Measurements from ENCODE around the gene PEX5L. TPM values are rescaled to one million over a fixed set of nuclear protein-coding genes. Genes with fewer than 3 reads are reported as not detected.
"Not testable (repeated sequence)": the region's sequence is repeated elsewhere in the genome, so short reads cannot be mapped to it uniquely, and the experiment has no call there.

The PEX5L gene, protein sequence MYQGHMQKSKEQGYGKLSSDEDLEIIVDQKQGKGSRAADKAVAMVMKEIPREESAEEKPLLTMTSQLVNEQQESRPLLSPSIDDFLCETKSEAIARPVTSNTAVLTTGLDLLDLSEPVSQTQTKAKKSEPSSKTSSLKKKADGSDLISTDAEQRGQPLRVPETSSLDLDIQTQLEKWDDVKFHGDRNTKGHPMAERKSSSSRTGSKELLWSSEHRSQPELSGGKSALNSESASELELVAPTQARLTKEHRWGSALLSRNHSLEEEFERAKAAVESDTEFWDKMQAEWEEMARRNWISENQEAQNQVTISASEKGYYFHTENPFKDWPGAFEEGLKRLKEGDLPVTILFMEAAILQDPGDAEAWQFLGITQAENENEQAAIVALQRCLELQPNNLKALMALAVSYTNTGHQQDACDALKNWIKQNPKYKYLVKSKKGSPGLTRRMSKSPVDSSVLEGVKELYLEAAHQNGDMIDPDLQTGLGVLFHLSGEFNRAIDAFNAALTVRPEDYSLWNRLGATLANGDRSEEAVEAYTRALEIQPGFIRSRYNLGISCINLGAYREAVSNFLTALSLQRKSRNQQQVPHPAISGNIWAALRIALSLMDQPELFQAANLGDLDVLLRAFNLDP
- total RNA-seq (2014; rRNA removed; shearing (Covaris generic)) = not detected in 2 replicates

DNA sequence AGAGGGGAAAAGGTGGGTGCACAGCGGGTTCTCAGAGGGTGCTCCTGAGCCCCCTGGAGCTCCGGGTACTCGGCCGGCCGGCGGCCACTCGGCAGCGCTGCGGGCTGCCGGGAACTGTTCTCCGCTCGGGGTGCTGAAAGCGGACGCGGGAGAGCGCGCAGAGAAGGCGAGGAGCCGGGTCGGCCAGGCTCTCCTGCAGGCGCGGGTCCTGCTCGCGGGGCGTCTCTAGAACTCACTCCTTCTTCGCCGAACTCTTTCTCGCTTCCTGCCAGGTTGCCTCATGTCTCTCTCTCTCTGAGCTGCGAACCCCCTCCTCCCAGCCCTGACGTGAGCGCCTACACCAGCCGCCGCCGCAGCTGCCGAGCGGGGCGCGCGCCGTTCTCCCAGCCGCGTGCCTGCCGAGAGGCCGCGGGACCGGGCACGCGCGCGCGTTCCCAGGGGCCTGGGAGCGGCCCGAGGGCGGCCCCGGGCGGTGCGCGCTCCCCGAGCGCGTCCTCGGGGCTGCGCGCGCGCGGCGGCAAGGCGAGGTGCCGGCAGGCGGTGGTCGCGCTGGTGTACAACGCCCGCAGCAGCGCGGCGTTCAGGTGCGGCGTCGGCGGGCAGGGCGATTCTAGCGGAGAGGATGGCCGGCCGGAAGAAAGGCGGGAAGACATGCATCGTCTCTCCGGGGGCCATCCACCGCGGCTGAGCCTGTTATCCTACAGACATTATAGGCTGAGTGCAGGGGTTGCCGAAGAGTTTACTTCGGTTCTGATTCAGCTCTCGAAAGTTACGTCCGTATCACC lies at the start of gene PEX5L:
TSS of gene PEX5L (minus strand) at position 267 of the 785 bp plus-strand sequence. CDS start 338 bp downstream, outside the sequence.
- no peak for DNase-seq
- H3K27me3 ChIP-seq = no peaks in the 10 kb centered on the region
- H3K4me3 ChIP-seq = no peak within 1 kb of the TSS
- H3K36me3 ChIP-seq = no peaks in the 10 kb centered on the region
- no peaks in the 10 kb centered on the region for H3K4me1 ChIP-seq
- no peak within 1 kb of the TSS for H3K27ac ChIP-seq
- H3K9me3 ChIP-seq (replicated peaks) = no peaks in the 10 kb centered on the region

DNA sequence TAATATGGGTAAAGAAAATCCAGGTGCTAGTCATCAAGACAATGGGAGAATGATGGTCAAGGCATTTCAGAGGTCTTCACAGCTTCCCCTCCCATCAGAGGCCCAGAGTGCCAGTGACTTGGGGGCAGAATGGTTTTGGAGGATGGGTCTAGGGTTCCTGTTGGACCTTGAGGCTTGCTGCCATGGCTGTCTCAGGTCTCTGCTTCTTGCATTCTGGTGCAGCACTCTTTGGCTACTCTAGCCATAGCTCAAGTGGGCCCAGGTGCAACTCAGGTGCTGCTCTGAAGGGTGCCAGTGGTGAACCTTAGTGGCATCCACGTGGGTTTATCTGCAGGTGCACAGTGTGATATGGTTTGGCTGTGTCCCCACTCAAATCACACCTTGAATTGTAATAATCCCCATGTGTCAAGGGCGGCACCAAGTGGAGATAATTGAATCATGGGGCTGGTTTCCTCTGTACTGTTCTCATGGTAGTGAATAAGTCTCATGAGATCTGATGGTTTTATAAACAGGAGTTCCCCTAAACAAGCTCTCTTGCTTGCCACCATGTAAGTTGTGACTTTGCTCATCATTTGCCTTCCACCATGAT lies 48.5 kb upstream of the PEX5L start:
- H3K27ac ChIP-seq = no peak overlapping the region
- H3K36me3 ChIP-seq = no peaks in the 10 kb centered on the region
- DNase-seq = no peak
- no peak overlapping the region for H3K4me3 ChIP-seq
- no peaks in the 10 kb centered on the region for H3K27me3 ChIP-seq
- H3K9me3 ChIP-seq (replicated peaks) = no peaks in the 10 kb centered on the region
- H3K4me1 ChIP-seq = no peaks in the 10 kb centered on the region

DNA sequence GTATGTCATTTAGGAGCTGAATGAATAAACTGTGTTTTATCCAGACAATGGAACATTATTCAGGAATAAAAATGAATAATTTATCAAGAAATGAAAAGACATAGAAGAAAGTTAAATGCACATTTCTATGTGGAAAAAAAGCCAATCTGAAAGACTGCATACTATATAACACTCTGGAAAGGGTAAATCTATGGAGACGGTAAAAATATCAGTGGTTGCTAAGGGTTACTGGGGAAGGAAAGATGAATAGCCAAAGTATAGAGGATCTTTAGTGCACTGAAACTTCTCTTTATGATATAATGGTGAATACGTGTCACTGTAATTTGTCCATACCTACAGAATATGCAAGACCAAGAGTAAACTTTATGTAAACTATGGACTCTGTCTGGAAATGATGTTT lies 46.0 kb upstream of the PEX5L start:
- DNase-seq = no peak
- Histone ChIP-seq H3K27ac (no peak overlapping the region), H3K9me3 (replicated peaks) (no peaks in the 10 kb centered on the region), H3K27me3 (no peaks in the 10 kb centered on the region), H3K4me1 (no peaks in the 10 kb centered on the region), H3K4me3 (no peak overlapping the region), H3K36me3 (no peaks in the 10 kb centered on the region)

DNA sequence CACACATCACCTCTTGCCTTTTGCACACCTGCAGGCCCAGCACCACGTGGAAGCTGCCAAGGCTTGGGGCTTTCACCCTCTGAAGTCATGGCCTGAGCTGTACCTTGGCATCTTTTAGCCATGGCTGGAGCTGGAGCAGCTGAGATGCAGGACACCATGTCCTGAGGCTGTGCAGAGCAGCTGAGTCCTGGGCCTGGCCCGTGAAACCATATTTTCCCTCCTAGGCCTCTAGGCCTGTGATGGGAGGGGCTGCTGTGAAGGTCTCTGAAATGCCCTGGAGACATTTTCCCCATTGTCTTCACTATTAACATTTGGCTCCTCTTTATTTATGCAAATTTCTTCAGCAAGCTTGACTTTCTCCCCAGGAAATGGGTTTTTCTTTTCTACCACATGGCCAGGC lies 41.9 kb upstream of the PEX5L start:
- Histone ChIP-seq H3K4me1 (no peaks in the 10 kb centered on the region), H3K9me3 (replicated peaks) (no peaks in the 10 kb centered on the region), H3K27me3 (no peaks in the 10 kb centered on the region)

DNA sequence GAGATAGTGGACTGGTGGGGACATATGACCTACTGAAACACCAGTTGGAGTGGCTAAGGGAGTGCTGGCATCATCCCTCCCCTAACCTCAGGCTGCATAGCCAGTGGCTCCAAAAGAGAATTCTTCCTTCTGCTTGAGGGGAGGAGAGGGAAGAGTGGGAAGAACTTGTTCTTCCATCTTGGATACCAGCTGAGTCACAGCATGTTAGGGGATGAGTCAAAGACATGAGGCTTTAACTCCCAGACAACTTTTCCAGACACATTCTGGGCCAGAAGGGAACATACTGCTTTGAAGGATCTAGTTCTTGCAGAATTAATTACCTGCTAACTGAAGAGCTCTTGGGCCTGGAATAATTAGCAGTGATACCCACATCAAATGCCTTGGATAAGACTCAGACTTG lies 36.8 kb upstream of the PEX5L start:
- H3K27me3 ChIP-seq = no peaks in the 10 kb centered on the region
- H3K36me3 ChIP-seq = no peaks in the 10 kb centered on the region
- no peak for DNase-seq
- H3K27ac ChIP-seq = no peak overlapping the region
- no peaks in the 10 kb centered on the region for H3K4me1 ChIP-seq
- H3K9me3 ChIP-seq (replicated peaks) = no peaks in the 10 kb centered on the region
- no peak overlapping the region for H3K4me3 ChIP-seq

More for the DNA sequence above, 41.9 kb upstream of the PEX5L start:
- Histone ChIP-seq H3K36me3 (no peaks in the 10 kb centered on the region), H3K27ac (no peak overlapping the region), H3K4me3 (no peak overlapping the region)
- no peak for DNase-seq

DNA sequence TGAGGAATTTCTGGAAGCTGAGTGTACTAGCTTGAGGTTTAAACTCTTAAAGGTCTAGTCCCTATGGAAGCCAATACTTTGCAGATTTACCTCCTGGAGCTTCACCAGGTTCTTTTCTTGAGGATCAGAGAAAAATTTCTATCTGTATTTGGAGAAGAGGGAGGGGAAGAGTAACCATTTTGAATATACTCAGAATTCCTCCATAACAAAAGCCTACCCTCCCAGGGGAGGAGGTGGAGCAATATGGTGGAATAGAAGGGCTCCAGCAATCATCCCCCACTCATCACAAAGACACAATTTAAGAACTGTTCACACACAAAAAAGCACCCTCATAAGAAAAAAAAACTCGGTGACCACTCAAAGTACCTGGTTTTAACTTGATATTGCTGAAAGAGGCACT lies 36.0 kb upstream of the PEX5L start:
- no peaks in the 10 kb centered on the region for H3K36me3 ChIP-seq
- H3K4me1 ChIP-seq = no peaks in the 10 kb centered on the region
- no peaks in the 10 kb centered on the region for H3K9me3 ChIP-seq (replicated peaks)
- no peak overlapping the region for H3K4me3 ChIP-seq
- DNase-seq = no peak
- no peaks in the 10 kb centered on the region for H3K27me3 ChIP-seq
- no peak overlapping the region for H3K27ac ChIP-seq

DNA sequence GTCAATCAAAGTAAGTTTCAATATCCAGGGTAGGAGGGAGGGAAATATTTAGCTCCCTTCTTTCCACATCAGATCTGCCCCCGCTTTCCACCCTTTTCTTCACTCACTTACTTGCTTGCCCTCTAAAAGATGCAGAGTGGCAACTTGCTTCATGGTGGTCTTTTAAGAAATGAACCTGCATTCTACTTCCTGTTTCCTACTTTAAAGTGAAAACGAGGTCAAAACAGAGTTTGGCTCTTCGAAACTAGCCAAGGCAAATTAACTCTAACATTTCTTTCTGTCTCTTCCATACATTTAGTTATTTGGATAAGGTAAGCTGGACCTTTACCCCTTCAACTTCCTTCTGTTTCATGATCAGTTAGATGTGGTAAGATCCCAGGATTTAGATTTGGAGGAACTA lies 34.2 kb upstream of the PEX5L start:
- Histone ChIP-seq H3K4me3 (no peak overlapping the region), H3K4me1 (no peaks in the 10 kb centered on the region), H3K27me3 (no peaks in the 10 kb centered on the region), H3K27ac (no peak overlapping the region), H3K36me3 (no peaks in the 10 kb centered on the region), H3K9me3 (replicated peaks) (no peaks in the 10 kb centered on the region)
- DNase-seq = no peak

DNA sequence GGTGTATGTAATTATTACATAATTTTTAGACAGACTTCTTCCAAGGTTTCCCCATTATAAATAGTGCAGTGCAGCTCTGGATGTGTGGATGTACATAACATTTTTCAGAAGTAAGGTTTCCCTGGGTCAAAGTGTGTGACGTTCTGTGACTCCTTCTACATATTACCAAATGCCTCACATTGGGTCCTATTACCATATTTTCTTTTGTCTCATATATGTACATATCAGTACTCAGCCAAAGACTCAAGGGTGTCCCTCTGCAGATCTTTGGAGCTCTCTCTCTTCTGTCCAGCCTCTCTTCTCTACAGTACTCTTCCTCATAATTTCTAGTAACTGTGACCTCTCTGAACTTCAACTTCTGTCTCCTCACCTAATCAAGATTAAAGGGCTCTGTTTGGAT lies 31.3 kb upstream of the PEX5L start:
- DNase-seq = no peak
- Histone ChIP-seq H3K36me3 (no peaks in the 10 kb centered on the region), H3K4me1 (no peaks in the 10 kb centered on the region), H3K9me3 (replicated peaks) (no peaks in the 10 kb centered on the region), H3K4me3 (no peak overlapping the region), H3K27ac (no peak overlapping the region), H3K27me3 (no peaks in the 10 kb centered on the region)

DNA sequence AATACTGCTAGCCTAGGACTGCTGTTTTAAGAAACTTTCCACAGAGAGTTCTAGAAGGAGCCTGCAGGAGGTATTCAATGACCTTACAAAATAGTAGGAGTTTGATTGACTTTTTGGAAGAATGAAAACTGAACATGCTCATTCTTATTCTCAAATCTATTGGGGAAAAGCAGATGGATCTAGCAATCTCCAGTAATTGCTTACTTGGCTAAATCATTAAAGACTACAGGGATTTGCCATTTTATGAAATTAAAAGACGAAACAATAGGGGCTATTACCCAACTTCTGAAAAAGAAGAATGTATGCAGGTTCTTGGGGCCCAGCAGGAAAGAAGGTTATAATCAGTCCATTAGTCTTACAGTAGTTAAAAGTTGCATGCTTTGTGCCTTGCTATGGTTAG lies 29.9 kb upstream of the PEX5L start:
- DNase-seq = no peak
- no peaks in the 10 kb centered on the region for H3K9me3 ChIP-seq (replicated peaks)
- H3K27ac ChIP-seq = no peak overlapping the region
- no peaks in the 10 kb centered on the region for H3K4me1 ChIP-seq
- no peaks in the 10 kb centered on the region for H3K36me3 ChIP-seq
- no peaks in the 10 kb centered on the region; the same call in 1 of the 2 replicates for H3K27me3 ChIP-seq
- no peak overlapping the region for H3K4me3 ChIP-seq

DNA sequence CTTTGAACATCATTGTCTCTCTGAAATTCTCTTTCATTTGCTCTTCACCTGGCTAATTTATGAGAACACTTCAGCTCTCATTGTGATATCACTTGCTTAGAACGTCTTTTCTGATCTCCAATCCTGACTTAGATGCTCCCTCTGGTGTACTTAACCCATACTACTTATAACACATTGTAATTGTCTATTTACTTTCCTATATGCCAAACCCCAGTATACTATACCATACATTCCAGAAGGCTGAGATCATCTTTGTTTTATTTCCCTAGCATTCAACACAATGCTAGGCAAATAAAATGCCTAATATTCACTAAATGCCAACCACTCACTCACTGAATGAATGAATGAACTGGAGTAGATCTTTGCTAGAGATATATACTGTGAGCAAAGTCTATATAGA lies 27.0 kb upstream of the PEX5L start:
- no peak overlapping the region for H3K4me3 ChIP-seq
- H3K27ac ChIP-seq = no peak overlapping the region
- H3K4me1 ChIP-seq = no peaks in the 10 kb centered on the region
- H3K27me3 ChIP-seq = no peaks in the 10 kb centered on the region; the same call in 1 of the 2 replicates
- H3K9me3 ChIP-seq (replicated peaks) = no peaks in the 10 kb centered on the region
- no peak for DNase-seq
- no peaks in the 10 kb centered on the region for H3K36me3 ChIP-seq

DNA sequence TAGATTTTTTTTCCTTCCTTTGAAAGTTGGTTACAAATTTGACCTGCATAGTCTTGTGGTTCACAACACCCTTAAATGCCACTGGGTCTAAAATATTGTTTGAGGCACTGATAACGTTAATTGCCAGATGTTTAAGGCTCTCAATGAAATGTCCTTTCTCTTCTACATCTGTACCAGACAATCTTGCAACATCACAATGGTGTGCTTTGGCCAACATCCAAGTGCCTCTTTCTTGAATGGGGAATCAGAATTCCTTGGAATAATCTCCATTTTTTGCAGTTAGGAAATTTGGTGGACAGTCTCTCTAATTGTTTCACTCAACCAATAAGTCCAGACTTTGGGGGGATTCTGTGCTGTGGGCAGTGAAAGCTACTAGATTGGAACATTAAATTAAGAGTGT lies 26.0 kb upstream of the PEX5L start:
- Histone ChIP-seq H3K27ac (no peak overlapping the region), H3K4me1 (no peaks in the 10 kb centered on the region), H3K27me3 (no peaks in the 10 kb centered on the region; the same call in 1 of the 2 replicates), H3K9me3 (replicated peaks) (no peaks in the 10 kb centered on the region), H3K36me3 (no peaks in the 10 kb centered on the region), H3K4me3 (no peak overlapping the region)
- no peak for DNase-seq

DNA sequence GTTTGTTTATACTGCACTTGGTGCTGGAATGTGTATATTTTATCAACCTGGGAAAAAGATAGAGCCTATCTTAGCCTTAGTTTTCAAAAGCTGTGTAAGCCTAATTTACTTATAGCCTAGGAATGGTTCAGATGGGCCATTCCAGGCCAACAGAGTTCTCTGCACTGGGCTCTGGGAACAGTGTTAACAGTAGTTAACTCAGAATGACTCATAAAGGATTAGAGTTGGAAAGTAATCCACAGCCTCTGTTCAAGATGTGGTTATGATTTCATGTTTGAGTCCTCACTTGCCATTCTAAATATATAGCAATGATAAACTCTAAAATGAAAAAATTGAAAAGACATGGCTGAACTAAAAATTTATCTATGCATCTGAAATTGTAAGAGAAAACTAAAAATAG lies 22.6 kb upstream of the PEX5L start:
- H3K4me1 ChIP-seq = no peaks in the 10 kb centered on the region
- H3K27me3 ChIP-seq = no peaks in the 10 kb centered on the region; the same call in 1 of the 2 replicates
- no peaks in the 10 kb centered on the region for H3K36me3 ChIP-seq
- DNase-seq = no peak
- H3K4me3 ChIP-seq = no peak overlapping the region
- no peaks in the 10 kb centered on the region for H3K9me3 ChIP-seq (replicated peaks)
- no peak overlapping the region for H3K27ac ChIP-seq

DNA sequence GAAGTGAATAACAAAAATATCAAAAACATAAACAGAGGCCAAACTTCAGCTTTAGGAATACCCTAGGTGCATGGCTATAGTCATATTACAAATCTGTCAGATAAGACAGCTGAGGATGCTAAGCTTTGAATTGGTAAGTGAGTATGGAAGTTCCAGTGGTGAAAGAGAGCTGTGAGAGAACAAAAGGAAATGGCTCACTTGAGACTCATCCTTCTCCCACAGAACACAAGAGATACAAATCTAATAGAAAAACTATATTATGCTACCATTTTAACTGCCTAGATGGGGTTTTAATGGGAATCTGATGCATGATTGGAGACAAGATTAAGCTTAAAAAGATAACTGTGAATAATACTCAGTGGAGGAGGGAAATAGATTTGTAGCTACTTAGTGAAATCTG lies 21.5 kb upstream of the PEX5L start:
- Histone ChIP-seq H3K27ac (no peak overlapping the region), H3K9me3 (replicated peaks) (no peaks in the 10 kb centered on the region), H3K27me3 (no peaks in the 10 kb centered on the region; the same call in 1 of the 2 replicates), H3K4me3 (no peak overlapping the region), H3K36me3 (no peaks in the 10 kb centered on the region), H3K4me1 (no peaks in the 10 kb centered on the region)
- DNase-seq = no peak

DNA sequence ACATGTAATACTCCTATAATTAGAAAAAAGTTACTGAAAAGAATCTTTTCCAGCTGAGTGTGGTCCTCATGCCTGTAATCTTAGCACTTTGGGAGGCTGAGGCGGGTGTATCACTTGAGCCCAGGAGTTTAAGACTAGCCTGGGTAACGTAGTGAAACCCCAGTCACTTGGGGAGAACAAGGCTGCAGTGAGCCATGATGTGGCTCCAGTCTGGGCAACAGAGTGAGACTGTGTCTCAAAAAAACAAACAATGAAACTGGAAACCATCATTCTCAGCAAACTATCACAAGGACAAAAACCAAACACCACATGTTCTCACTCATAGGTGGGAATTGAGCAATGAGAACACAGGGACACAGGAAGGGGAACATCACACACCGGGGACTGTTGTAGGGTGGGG lies 18.9 kb upstream of the PEX5L start:
- not testable (repeated sequence) for H3K36me3 ChIP-seq; H3K4me3 ChIP-seq; H3K9me3 ChIP-seq (replicated peaks); H3K4me1 ChIP-seq; DNase-seq; H3K27me3 ChIP-seq; H3K27ac ChIP-seq

DNA sequence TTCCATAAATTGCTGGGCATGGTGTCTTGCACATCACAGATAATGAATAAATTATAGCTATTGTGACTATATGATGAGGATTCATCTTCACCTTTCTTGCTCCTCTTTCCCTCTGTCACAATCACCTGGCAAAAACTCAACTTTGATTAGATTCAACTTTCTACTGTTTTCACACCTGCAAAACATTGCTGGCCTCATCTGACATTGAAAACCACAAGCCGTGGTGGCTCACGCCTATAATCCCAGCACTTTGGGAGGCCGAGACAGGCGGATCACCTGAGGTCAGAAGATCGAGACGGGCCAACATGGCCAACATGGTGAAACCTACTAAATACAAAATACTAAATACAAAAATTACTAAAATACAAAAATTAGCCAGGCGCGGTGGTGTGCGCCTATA lies 12.7 kb upstream of the PEX5L start:
- Histone ChIP-seq H3K27me3 (no peaks in the 10 kb centered on the region), H3K27ac (no peak overlapping the region), H3K9me3 (replicated peaks) (no peaks in the 10 kb centered on the region), H3K4me1 (no peaks in the 10 kb centered on the region), H3K36me3 (no peaks in the 10 kb centered on the region), H3K4me3 (no peak overlapping the region)
- DNase-seq = no peak
